ENCODE results near the gene PTPRM.

The PTPRM gene

DNA sequence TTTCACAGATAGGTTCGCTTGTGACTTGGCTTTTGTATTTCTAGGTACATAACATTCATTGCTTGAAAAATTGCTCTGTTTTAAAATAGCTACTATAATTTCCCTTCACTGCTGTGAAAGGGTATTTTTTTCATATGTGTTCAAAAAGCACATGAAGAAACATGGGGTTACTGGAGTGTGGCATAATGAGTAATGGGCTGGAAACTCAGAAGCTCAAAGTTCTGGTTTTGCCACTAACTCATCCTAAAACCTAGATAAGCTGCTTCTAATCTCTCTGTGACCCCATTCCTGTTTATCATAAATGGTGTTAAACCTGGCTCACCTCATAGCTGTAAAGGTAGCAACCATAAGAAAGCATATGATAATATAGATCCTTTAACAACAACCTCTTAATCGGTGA is 319.3 kb downstream of the PTPRM start:
- no peaks in the 10 kb centered on the region for H3K4me1 ChIP-seq (ENCODE audit: control insufficient read depth in 2 of 2, insufficient read depth in 2 of 2, low read length in 2 of 2)
- no peak overlapping the region for H3K9ac ChIP-seq (ENCODE audit: low read depth in 1 of 2, low read length in 2 of 2)
- no peaks in the 10 kb centered on the region for H3K9me3 ChIP-seq (ENCODE audit: control insufficient read depth in 2 of 2, low read length in 2 of 2)
- H3K27ac ChIP-seq (ENCODE audit: low read depth in 2 of 2, low read length in 2 of 2), result no peak overlapping the region
- H3K4me3 ChIP-seq (ENCODE audit: low read length in 2 of 2), result no peak overlapping the region
- no peaks in the 10 kb centered on the region for H3K27me3 ChIP-seq (ENCODE audit: control insufficient read depth in 2 of 2, insufficient read depth in 2 of 2, low read length in 2 of 2)
- no peaks in the 10 kb centered on the region for H3K36me3 ChIP-seq (ENCODE audit: control insufficient read depth in 2 of 2, insufficient read depth in 2 of 2, low read length in 2 of 2)

DNA sequence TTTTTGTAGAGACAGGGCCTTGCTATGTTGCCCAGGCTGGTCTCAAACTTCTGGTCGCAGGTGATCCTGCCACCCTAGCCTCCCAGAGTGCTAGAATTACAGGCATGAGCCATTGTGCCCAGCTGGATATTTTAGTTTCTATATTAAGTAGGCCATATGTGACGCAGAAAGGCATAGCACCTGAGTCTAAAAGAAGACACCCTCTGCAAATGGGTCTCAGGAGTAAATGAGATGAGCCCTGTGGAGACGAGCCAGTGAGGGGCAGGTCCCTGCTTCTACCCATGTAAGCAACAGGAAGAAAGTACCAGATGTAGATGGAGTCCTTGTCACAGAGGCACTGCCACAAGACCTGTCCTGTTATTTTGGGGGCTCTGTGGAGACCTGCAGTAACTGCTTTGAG is 322.4 kb downstream of the PTPRM start:
- no peak overlapping the region for H3K4me3 ChIP-seq (ENCODE audit: low read length in 2 of 2)
- no peaks in the 10 kb centered on the region for H3K27me3 ChIP-seq (ENCODE audit: control insufficient read depth in 2 of 2, insufficient read depth in 2 of 2, low read length in 2 of 2)
- no peak overlapping the region for H3K9ac ChIP-seq (ENCODE audit: low read depth in 1 of 2, low read length in 2 of 2)
- no peaks in the 10 kb centered on the region for H3K9me3 ChIP-seq (ENCODE audit: control insufficient read depth in 2 of 2, low read length in 2 of 2)
- no peak overlapping the region for H3K27ac ChIP-seq (ENCODE audit: low read depth in 2 of 2, low read length in 2 of 2)
- no peaks in the 10 kb centered on the region for H3K4me1 ChIP-seq (ENCODE audit: control insufficient read depth in 2 of 2, insufficient read depth in 2 of 2, low read length in 2 of 2)
- H3K36me3 ChIP-seq (ENCODE audit: control insufficient read depth in 2 of 2, insufficient read depth in 2 of 2, low read length in 2 of 2), result no peaks in the 10 kb centered on the region

- H3K36me3 ChIP-seq (ENCODE audit: control insufficient read depth in 2 of 2, insufficient read depth in 2 of 2, low read length in 2 of 2), result no peaks in the 10 kb centered on the region
- H3K27me3 ChIP-seq (ENCODE audit: control insufficient read depth in 2 of 2, insufficient read depth in 2 of 2, low read length in 2 of 2), result no peaks in the 10 kb centered on the region
- no peaks in the 10 kb centered on the region for H3K9me3 ChIP-seq (ENCODE audit: control insufficient read depth in 2 of 2, low read length in 2 of 2)
- H3K4me1 ChIP-seq (ENCODE audit: control insufficient read depth in 2 of 2, insufficient read depth in 2 of 2, low read length in 2 of 2), result no peaks in the 10 kb centered on the region
- H3K4me3 ChIP-seq (ENCODE audit: low read length in 2 of 2), result no peak overlapping the region
- H3K27ac ChIP-seq (ENCODE audit: low read depth in 2 of 2, low read length in 2 of 2), result no peak overlapping the region
- H3K9ac ChIP-seq (ENCODE audit: low read depth in 1 of 2, low read length in 2 of 2), result no peak overlapping the region
Observed at GRCh38 chr18:7890075-7890474, 323.0 kb downstream of the PTPRM start.

- Histone ChIP-seq H3K9me3 (ENCODE audit: control insufficient read depth in 2 of 2, low read length in 2 of 2) (no peaks in the 10 kb centered on the region), H3K9ac (ENCODE audit: low read depth in 1 of 2, low read length in 2 of 2) (no peak overlapping the region), H3K27ac (ENCODE audit: low read depth in 2 of 2, low read length in 2 of 2) (no peak overlapping the region), H3K36me3 (ENCODE audit: control insufficient read depth in 2 of 2, insufficient read depth in 2 of 2, low read length in 2 of 2) (no peaks in the 10 kb centered on the region), H3K4me3 (ENCODE audit: low read length in 2 of 2) (no peak overlapping the region), H3K27me3 (ENCODE audit: control insufficient read depth in 2 of 2, insufficient read depth in 2 of 2, low read length in 2 of 2) (no peaks in the 10 kb centered on the region), H3K4me1 (ENCODE audit: control insufficient read depth in 2 of 2, insufficient read depth in 2 of 2, low read length in 2 of 2) (no peaks in the 10 kb centered on the region)
Observed at GRCh38 chr18:7892556-7892955, 325.4 kb downstream of the PTPRM start.

- H3K36me3 ChIP-seq (ENCODE audit: control insufficient read depth in 2 of 2, insufficient read depth in 2 of 2, low read length in 2 of 2), result no peaks in the 10 kb centered on the region
- no peak overlapping the region for H3K4me3 ChIP-seq (ENCODE audit: low read length in 2 of 2)
- H3K9me3 ChIP-seq (ENCODE audit: control insufficient read depth in 2 of 2, low read length in 2 of 2), result no peaks in the 10 kb centered on the region
- H3K27ac ChIP-seq (ENCODE audit: low read depth in 2 of 2, low read length in 2 of 2), result no peak overlapping the region
- H3K9ac ChIP-seq (ENCODE audit: low read depth in 1 of 2, low read length in 2 of 2), result no peak overlapping the region
- H3K27me3 ChIP-seq (ENCODE audit: control insufficient read depth in 2 of 2, insufficient read depth in 2 of 2, low read length in 2 of 2), result no peaks in the 10 kb centered on the region
- no peaks in the 10 kb centered on the region for H3K4me1 ChIP-seq (ENCODE audit: control insufficient read depth in 2 of 2, insufficient read depth in 2 of 2, low read length in 2 of 2)
Observed at GRCh38 chr18:7894592-7894991, 327.5 kb downstream of the PTPRM start.

DNA sequence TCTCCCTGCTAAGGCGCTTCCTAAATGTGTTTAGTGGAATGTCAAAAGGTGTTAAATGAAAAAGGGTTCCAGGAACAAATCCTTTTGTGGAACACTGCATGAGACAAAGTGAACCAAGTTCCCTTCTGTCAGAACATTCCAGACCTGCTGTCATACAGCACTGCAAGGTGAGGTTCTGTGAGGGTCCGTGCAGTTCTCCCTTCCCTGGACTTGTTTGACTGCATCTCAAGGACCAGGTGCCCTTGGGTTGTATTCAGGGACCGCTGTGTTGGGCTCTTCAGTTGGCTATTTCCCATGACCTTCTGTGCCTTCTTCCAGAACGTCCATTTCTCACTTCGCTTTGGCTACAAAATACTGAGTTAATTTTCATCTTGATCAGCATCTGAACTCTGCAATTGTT is 328.2 kb downstream of the PTPRM start:
- no peaks in the 10 kb centered on the region for H3K4me1 ChIP-seq (ENCODE audit: control insufficient read depth in 2 of 2, insufficient read depth in 2 of 2, low read length in 2 of 2)
- no peaks in the 10 kb centered on the region for H3K36me3 ChIP-seq (ENCODE audit: control insufficient read depth in 2 of 2, insufficient read depth in 2 of 2, low read length in 2 of 2)
- no peak overlapping the region for H3K27ac ChIP-seq (ENCODE audit: low read depth in 2 of 2, low read length in 2 of 2)
- no peaks in the 10 kb centered on the region for H3K9me3 ChIP-seq (ENCODE audit: control insufficient read depth in 2 of 2, low read length in 2 of 2)
- no peak overlapping the region for H3K9ac ChIP-seq (ENCODE audit: low read depth in 1 of 2, low read length in 2 of 2)
- H3K4me3 ChIP-seq (ENCODE audit: low read length in 2 of 2), result no peak overlapping the region
- no peaks in the 10 kb centered on the region for H3K27me3 ChIP-seq (ENCODE audit: control insufficient read depth in 2 of 2, insufficient read depth in 2 of 2, low read length in 2 of 2)

- no peaks in the 10 kb centered on the region for H3K36me3 ChIP-seq (ENCODE audit: control insufficient read depth in 2 of 2, insufficient read depth in 2 of 2, low read length in 2 of 2)
- H3K4me1 ChIP-seq (ENCODE audit: control insufficient read depth in 2 of 2, insufficient read depth in 2 of 2, low read length in 2 of 2), result no peaks in the 10 kb centered on the region
- no peak overlapping the region for H3K27ac ChIP-seq (ENCODE audit: low read depth in 2 of 2, low read length in 2 of 2)
- no peak overlapping the region for H3K4me3 ChIP-seq (ENCODE audit: low read length in 2 of 2)
- H3K9ac ChIP-seq (ENCODE audit: low read depth in 1 of 2, low read length in 2 of 2), result no peak overlapping the region
- no peaks in the 10 kb centered on the region for H3K9me3 ChIP-seq (ENCODE audit: control insufficient read depth in 2 of 2, low read length in 2 of 2)
- H3K27me3 ChIP-seq (ENCODE audit: control insufficient read depth in 2 of 2, insufficient read depth in 2 of 2, low read length in 2 of 2), result no peaks in the 10 kb centered on the region
Observed at GRCh38 chr18:7896161-7896560, 329.0 kb downstream of the PTPRM start.

DNA sequence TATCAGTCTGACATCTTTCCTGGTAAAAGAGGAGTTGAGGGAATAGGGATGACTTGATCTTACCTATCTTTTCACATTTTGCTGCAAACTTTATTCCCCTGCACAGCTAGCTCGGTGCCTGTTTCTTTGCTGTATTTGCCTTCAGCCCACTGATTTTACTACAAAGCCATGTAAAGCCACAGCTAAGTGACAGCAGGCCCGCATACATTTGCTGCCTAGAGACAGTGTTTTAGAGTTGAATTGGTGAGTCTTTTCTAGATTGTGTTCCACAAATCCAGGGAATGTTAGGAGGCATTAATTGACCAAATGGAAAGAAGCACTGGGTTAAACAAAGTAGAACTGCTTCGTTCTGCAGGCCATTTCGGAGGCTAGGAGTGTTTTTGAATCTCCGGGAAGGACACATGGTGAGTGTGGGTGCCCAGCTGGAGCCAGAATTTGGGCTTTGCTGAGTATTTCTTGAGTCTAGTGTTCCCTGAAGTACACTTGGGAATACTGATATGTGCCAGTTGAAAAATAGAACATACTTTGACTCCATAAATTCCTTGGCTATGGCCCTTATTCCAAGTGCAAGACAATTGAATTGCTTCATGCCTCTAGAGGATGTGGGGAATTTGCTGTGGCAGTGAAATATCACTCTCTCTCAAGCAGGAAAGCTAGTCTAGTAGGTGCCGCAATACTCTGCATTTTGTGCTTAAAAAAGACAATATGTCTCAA is 329.8 kb downstream of the PTPRM start:
- H3K9ac ChIP-seq (ENCODE audit: low read depth in 1 of 2, low read length in 2 of 2), result no peak overlapping the region
- no peak overlapping the region for H3K27ac ChIP-seq (ENCODE audit: low read depth in 2 of 2, low read length in 2 of 2)
- H3K9me3 ChIP-seq (ENCODE audit: control insufficient read depth in 2 of 2, low read length in 2 of 2), result no peaks in the 10 kb centered on the region
- no peak overlapping the region for H3K4me3 ChIP-seq (ENCODE audit: low read length in 2 of 2)
- H3K36me3 ChIP-seq (ENCODE audit: control insufficient read depth in 2 of 2, insufficient read depth in 2 of 2, low read length in 2 of 2), result no peaks in the 10 kb centered on the region
- H3K27me3 ChIP-seq (ENCODE audit: control insufficient read depth in 2 of 2, insufficient read depth in 2 of 2, low read length in 2 of 2), result no peaks in the 10 kb centered on the region
- H3K4me1 ChIP-seq (ENCODE audit: control insufficient read depth in 2 of 2, insufficient read depth in 2 of 2, low read length in 2 of 2), result no peaks in the 10 kb centered on the region

GRCh38 chr18:7898181-7898580 is 331.1 kb downstream of the PTPRM start:
- Histone ChIP-seq H3K9ac (ENCODE audit: low read depth in 1 of 2, low read length in 2 of 2) (no peak overlapping the region), H3K4me1 (ENCODE audit: control insufficient read depth in 2 of 2, insufficient read depth in 2 of 2, low read length in 2 of 2) (no peaks in the 10 kb centered on the region), H3K27me3 (ENCODE audit: control insufficient read depth in 2 of 2, insufficient read depth in 2 of 2, low read length in 2 of 2) (no peaks in the 10 kb centered on the region), H3K9me3 (ENCODE audit: control insufficient read depth in 2 of 2, low read length in 2 of 2) (no peaks in the 10 kb centered on the region), H3K27ac (ENCODE audit: low read depth in 2 of 2, low read length in 2 of 2) (no peak overlapping the region), H3K36me3 (ENCODE audit: control insufficient read depth in 2 of 2, insufficient read depth in 2 of 2, low read length in 2 of 2) (no peaks in the 10 kb centered on the region), H3K4me3 (ENCODE audit: low read length in 2 of 2) (no peak overlapping the region)

- Histone ChIP-seq H3K4me1 (ENCODE audit: control insufficient read depth in 2 of 2, insufficient read depth in 2 of 2, low read length in 2 of 2) (no peaks in the 10 kb centered on the region), H3K27ac (ENCODE audit: low read depth in 2 of 2, low read length in 2 of 2) (no peak overlapping the region), H3K36me3 (ENCODE audit: control insufficient read depth in 2 of 2, insufficient read depth in 2 of 2, low read length in 2 of 2) (no peaks in the 10 kb centered on the region), H3K27me3 (ENCODE audit: control insufficient read depth in 2 of 2, insufficient read depth in 2 of 2, low read length in 2 of 2) (no peaks in the 10 kb centered on the region), H3K9ac (ENCODE audit: low read depth in 1 of 2, low read length in 2 of 2) (no peak overlapping the region), H3K4me3 (ENCODE audit: low read length in 2 of 2) (no peak overlapping the region), H3K9me3 (ENCODE audit: control insufficient read depth in 2 of 2, low read length in 2 of 2) (no peaks in the 10 kb centered on the region)
Observed at GRCh38 chr18:7899078-7899477, 332.0 kb downstream of the PTPRM start.

- Histone ChIP-seq H3K27ac (ENCODE audit: low read depth in 2 of 2, low read length in 2 of 2) (no peak overlapping the region), H3K27me3 (ENCODE audit: control insufficient read depth in 2 of 2, insufficient read depth in 2 of 2, low read length in 2 of 2) (no peaks in the 10 kb centered on the region), H3K9ac (ENCODE audit: low read depth in 1 of 2, low read length in 2 of 2) (no peak overlapping the region), H3K4me3 (ENCODE audit: low read length in 2 of 2) (no peak overlapping the region), H3K36me3 (ENCODE audit: control insufficient read depth in 2 of 2, insufficient read depth in 2 of 2, low read length in 2 of 2) (no peaks in the 10 kb centered on the region), H3K4me1 (ENCODE audit: control insufficient read depth in 2 of 2, insufficient read depth in 2 of 2, low read length in 2 of 2) (no peaks in the 10 kb centered on the region), H3K9me3 (ENCODE audit: control insufficient read depth in 2 of 2, low read length in 2 of 2) (no peaks in the 10 kb centered on the region)
Observed at GRCh38 chr18:7900091-7900490, 333.0 kb downstream of the PTPRM start.
